Vagina (tissue), 2 donors: Measurements from ENCODE around the gene NNMT.

Experiments
- POLR2A ChIP-seq, 2 donors: fragments of 450-650 bp; IDR thresholded peaks; one replicate each; pipeline ENCODE4 v1.6.1; 2017; ENCODE audit warnings: antibody characterized with exemption in 2 of 2, mild to moderate bottlenecking in 2 of 2, moderate library complexity in 2 of 2
- TF ChIP-seq, protein P1 (sequence below), 3 experiments: fragments of 450-650 bp in 2 of 3; fragments of 200-600 bp in 1 of 3; sonication (generic) in 1 of 3; IDR thresholded peaks; one replicate each; pipeline ENCODE4 v1.5.1; 2017 to 2019; ENCODE audit warnings: antibody characterized with exemption in 3 of 3, mild to moderate bottlenecking in 2 of 3, moderate library complexity in 2 of 3

GRCh38 chr11:114322934-114323333, 26.7 kb downstream of the NNMT start:
- TF ChIP-seq, protein P1, sequence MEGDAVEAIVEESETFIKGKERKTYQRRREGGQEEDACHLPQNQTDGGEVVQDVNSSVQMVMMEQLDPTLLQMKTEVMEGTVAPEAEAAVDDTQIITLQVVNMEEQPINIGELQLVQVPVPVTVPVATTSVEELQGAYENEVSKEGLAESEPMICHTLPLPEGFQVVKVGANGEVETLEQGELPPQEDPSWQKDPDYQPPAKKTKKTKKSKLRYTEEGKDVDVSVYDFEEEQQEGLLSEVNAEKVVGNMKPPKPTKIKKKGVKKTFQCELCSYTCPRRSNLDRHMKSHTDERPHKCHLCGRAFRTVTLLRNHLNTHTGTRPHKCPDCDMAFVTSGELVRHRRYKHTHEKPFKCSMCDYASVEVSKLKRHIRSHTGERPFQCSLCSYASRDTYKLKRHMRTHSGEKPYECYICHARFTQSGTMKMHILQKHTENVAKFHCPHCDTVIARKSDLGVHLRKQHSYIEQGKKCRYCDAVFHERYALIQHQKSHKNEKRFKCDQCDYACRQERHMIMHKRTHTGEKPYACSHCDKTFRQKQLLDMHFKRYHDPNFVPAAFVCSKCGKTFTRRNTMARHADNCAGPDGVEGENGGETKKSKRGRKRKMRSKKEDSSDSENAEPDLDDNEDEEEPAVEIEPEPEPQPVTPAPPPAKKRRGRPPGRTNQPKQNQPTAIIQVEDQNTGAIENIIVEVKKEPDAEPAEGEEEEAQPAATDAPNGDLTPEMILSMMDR (IDR thresholded peaks at IDR 0.05), result no peak
- TF ChIP-seq POLR2A (IDR thresholded peaks at IDR 0.05), result no peak
